Measurements from ENCODE around the gene TSFM. TPM values are rescaled to one million over a fixed set of nuclear protein-coding genes. Genes with fewer than 3 reads are reported as not detected.

The TSFM gene
- total RNA-seq, 1 experiment from 2014 or later, result 73.7 TPM

DNA sequence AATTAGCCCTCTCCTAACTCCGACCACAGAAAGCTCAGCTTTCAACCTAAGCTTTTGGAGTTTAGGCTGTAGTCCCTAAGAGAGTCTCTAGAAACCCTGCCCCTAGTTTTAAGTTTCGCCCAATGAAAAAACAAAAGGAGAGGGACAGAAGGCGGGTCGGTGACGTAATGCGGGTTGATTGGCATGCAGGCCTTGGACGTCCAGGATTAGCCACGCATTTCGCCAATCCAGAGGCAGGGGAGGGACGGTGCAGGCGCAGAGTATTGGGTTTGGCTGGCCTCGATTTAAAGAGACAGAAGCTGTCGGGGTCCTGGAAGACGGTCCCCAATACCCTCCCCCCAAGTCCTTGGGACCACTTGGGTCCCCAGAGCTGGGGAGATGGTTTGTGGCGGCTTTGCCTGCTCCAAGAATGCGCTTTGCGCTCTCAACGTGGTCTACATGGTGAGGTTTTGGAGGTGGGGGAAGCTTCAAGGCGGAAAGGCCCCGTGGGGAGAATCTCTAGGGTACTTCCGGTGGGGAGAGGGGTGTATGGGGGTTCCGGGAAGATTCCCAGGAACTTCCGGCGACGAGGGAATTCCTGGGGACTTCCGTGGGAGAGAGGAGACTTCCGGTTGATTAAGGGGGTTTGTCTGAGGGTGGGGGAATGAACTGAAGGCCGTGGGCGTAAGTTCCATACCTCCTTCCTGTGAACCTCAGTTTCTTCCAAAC lies 37.7 kb upstream of the TSFM start, which contains the start of gene TSPAN31:
Gene TSPAN31, plus strand, starts transcription at position 263 of the 708 bp plus-strand sequence. Its CDS starts 116 bp downstream, at position 379.
- in situ Hi-C loops (cut with HindIII; ENCODE audit: low sequenced_read_pairs), result no loop called here
- peak; percentile 100 for DNase-seq (ENCODE audit: low spot score)

DNA sequence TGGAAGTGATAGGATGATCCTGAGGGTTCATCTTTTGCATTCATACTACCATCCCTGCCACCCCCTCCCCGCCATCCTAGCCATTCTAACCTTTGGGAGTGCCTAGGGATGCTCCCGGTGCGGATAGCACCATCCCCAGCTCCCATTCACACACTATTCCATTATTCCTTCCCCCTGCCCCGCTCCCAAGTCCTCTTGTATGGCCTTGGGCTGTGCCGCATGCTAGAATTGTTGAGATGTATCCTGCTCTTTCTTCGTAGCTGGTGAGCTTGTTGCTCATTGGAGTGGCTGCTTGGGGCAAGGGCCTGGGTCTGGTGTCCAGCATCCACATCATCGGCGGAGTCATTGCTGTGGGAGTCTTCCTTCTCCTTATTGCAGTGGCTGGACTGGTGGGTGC lies 37.1 kb upstream of the TSFM start:
- in situ Hi-C loops (cut with HindIII; ENCODE audit: low sequenced_read_pairs), result no loop called here
- DNase-seq (ENCODE audit: low spot score), result peak; percentile 34

GRCh38 chr12:57746025-57746424 lies 36.6 kb upstream of the TSFM start:
- DNase-seq (ENCODE audit: low spot score), result peak; percentile 3
- in situ Hi-C loops (cut with HindIII; ENCODE audit: low sequenced_read_pairs), result no loop called here

DNA sequence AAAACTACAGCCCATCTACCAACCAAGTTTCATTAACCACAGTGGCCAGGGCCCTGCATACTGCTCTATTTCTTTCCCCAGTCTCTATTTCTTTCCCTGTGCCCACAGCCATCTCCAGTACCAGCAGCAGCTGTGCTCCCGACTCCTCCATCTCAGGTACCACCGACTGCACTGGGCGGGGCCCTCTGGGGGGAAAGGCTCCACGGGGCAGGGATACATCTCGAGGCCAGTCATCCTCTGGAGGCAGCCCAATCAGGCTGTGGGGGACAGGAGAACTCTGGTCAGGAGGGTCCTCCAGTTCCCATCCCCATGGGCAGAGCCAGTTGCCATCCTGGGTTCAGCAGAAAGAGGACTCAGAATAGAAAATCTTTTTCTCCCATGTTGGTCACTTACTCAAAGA lies 33.5 kb upstream of the TSFM start:
- in situ Hi-C loops (cut with HindIII; ENCODE audit: low sequenced_read_pairs), result no loop called here
- no peak for DNase-seq (ENCODE audit: low spot score)

DNA sequence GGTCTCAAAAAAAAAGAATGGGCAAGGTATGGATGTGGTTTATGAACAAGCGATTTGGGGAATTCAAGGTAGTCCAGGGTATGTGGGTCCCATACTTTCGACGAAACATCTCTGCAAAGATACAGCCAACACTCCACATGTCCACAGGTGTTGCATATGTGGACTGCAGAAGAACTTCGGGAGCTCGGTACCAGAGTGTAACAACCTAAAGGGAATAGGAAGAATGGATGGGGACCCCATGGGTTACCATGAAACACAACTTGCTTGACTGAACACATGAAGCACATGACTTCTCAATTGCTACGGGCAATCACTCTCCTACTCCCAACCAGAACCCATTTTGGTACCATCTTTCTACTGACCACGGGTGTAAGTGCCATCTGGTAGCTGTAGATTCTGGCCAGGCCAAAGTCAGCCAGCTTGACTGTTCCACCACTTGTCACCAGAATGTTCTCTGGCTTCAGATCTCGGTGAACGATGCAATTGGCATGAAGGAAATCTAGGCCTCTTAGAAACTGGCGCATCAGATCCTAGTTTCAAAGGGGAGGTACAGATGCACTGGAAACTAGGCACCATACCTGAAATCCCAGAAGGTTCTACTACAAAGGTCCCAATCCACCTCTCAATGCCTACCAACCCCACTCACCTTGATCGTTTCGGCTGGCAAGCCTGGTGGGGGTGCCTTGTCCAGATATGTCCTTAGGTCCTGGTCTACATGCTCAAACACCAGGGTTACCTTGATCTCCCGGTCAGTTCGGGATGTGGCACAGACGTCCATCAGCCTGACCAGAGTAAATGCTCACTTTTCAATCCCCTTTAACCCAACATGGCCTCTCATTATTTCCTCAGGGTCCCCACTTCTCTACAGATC lies 31.8 kb upstream of the TSFM start:
- peak; percentile 5 for DNase-seq (ENCODE audit: low spot score)
- in situ Hi-C loops (cut with HindIII; ENCODE audit: low sequenced_read_pairs), result no loop called here

GRCh38 chr12:57751432-57751787 lies 31.2 kb upstream of the TSFM start:
- DNase-seq (ENCODE audit: low spot score), result no peak
- in situ Hi-C loops (cut with HindIII; ENCODE audit: low sequenced_read_pairs), result no loop called here

- in situ Hi-C loops (cut with HindIII; ENCODE audit: low sequenced_read_pairs), result no loop called here
- peak; percentile 100 for DNase-seq (ENCODE audit: low spot score)
Observed at GRCh38 chr12:57751788-57752667, 30.6 kb upstream of the TSFM start, which contains the start of gene CDK4. TSS of gene CDK4 (minus strand) at chr12:57752310. CDS start at chr12:57751717, 593 bp downstream.

DNA sequence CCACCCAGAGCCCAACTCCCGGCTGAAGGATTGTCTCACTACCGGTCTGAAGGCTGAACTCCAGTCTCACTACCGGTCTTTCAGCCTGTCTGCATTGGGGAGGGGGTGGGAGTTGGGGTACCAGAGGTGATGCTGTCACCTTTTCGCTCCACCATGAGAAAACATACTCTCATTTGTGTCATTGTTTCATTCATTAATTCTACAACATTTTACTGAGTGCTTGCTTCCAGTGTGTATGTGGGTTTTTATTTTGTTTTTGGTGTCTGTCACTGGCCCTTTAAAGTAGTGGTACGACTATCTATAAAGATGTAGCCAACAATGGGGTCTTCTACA lies 30.0 kb upstream of the TSFM start:
- no peak for DNase-seq (ENCODE audit: low spot score)
- in situ Hi-C loops (cut with HindIII; ENCODE audit: low sequenced_read_pairs), result no loop called here

DNA sequence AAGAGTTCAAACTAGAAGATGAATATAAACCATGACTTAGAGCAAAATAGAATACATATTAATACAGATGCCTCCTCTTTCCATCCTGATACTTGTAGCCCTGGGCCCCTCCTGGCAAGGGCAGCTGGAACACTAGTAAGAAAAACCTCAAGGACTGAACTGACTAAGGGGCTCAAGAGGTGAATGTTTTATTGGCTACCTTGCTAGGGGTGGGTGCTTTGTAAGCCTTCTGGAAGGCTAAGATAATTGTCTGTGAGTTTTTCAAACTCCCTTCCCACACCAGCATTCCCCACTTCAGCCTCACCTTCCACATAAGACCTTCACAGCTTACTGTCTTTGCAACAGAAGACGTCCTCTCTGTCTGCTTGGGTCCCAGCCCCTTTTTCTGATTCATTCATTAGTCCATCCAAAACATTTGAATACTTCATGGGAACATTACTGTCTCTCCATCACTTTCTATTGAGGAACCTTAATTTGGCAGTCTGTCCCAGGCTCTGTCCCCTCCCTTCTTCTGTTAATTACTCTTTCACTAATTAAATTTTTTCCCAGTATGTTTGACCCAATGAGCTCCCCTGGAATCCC lies 28.7 kb upstream of the TSFM start:
- in situ Hi-C loops (cut with HindIII; ENCODE audit: low sequenced_read_pairs), result no loop called here
- DNase-seq (ENCODE audit: low spot score), result peak; percentile 2

GRCh38 chr12:57754411-57755193 lies 28.0 kb upstream of the TSFM start, which contains the start of gene MARCHF9:
TSS of gene MARCHF9 (plus strand) at chr12:57755103. CDS start at chr12:57755529, 426 bp downstream.
- in situ Hi-C loops (cut with HindIII; ENCODE audit: low sequenced_read_pairs), result no loop called here
- DNase-seq (ENCODE audit: low spot score), result peak; percentile 85

- in situ Hi-C loops (cut with HindIII; ENCODE audit: low sequenced_read_pairs), result no loop called here
- DNase-seq (ENCODE audit: low spot score), result no peak
Observed at GRCh38 chr12:57755194-57755453, 27.5 kb upstream of the TSFM start.

- in situ Hi-C loops (cut with HindIII; ENCODE audit: low sequenced_read_pairs), result no loop called here
- DNase-seq (ENCODE audit: low spot score), result peak; percentile 28
Observed at GRCh38 chr12:57755454-57756372, 26.9 kb upstream of the TSFM start.

GRCh38 chr12:57756406-57757341 lies 25.9 kb upstream of the TSFM start:
- DNase-seq (ENCODE audit: low spot score), result peak; percentile 15
- in situ Hi-C loops (cut with HindIII; ENCODE audit: low sequenced_read_pairs), result no loop called here

DNA sequence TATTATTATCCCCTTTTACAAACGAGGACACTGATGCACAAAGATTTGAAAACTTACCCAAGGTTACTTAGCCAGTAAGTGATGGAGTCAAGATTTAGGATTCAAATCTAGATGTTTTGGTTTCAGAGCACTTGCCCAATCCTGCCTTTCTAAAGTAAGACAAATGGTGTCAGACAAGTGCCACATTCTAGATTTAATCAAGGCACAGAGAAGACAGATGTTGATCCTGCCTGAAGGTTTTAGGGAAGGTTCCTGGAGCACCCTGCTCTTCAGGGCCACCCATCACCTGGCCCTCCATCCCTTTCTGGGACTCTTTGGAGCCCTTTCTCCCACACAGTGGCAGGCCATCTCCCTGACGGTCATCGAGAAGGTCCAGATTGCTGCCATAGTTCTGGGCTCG lies 24.8 kb upstream of the TSFM start:
- in situ Hi-C loops (cut with HindIII; ENCODE audit: low sequenced_read_pairs), result no loop called here

DNA sequence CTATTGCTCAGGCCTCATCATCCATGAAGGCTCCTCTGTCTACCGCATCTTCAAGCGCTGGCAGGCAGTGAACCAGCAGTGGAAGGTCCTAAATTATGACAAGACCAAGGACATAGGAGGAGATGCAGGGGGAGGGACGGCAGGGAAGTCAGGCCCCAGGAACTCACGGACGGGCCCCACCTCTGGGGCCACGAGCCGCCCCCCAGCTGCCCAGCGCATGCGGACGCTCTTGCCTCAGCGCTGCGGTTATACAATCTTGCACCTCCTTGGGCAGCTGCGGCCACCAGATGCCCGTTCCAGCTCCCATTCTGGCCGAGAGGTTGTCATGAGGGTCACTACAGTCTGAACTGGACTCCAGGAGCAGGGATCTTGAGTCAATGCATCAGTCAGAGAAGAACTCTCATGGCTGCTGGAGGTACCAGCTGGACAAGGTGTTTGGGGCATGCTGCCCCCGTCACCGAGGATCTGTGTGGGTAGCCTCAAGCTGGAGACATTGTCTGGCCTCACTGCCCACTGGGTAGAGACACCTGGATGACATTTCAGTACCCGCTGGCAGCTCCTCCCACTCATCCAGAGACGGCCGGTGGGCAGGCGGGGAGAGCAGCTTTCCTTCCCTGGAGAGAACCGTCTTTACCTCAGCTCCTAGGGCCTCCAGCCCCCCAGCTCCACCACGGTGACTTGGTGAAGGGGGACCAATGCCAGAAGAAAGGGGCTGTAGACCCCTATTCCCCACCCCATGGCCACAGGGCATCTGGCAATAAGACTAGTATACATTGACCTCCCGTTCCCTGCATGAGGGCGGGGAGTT lies 23.8 kb upstream of the TSFM start:
- in situ Hi-C loops (cut with HindIII; ENCODE audit: low sequenced_read_pairs), result no loop called here

More for the DNA sequence above, 24.8 kb upstream of the TSFM start:
- no peak for DNase-seq (ENCODE audit: low spot score)

More for the DNA sequence above, 23.8 kb upstream of the TSFM start:
- DNase-seq (ENCODE audit: low spot score), result no peak
